HuH-7.5 (cell line): ENCODE measurements around the gene ABCA13.
"Not testable (repeated sequence)": the region's sequence is repeated elsewhere in the genome, so short reads cannot be mapped to it uniquely, and the experiment has no call there.

Experiments
- DNase-seq: peaks from one replicate; pipeline ENCODE4 v3.0.0; 2011; ENCODE audit warnings: low spot score

Gene ABCA13

DNA sequence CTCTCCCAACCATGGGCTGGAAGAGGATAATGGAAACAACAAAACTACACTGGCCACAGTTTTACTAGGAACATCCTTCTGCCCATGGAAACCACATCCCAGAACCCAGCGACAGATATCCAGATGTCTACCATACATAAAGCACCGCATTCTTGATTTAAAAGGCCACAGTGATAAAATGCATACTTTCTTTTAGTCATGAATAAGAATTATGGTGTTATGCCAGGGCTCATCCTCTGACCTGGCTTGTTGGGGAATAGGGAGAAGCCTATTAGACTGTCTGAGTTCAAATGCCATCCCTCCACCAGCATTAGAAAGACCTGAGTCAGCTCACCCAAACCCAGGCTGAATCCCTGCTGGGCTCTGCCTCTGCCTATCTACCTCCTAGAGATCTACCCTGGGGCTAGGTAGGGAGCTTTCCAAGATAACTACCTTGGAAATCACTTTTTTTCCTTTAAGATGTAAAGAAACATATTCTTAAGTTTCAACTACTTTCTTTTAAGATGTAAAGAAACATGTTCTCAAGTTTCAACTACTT, 5.2 kb downstream of the ABCA13 start:
- no peak for DNase-seq

GRCh38 chr7:48177271-48177670, 6.0 kb downstream of the ABCA13 start:
- DNase-seq: no peak

- DNase-seq: no peak
Observed at GRCh38 chr7:48179496-48180030, 8.3 kb downstream of the ABCA13 start.

GRCh38 chr7:48180981-48181380, 9.7 kb downstream of the ABCA13 start:
- no peak for DNase-seq

- DNase-seq: no peak
Observed at GRCh38 chr7:48182718-48183369, 11.6 kb downstream of the ABCA13 start.

DNA sequence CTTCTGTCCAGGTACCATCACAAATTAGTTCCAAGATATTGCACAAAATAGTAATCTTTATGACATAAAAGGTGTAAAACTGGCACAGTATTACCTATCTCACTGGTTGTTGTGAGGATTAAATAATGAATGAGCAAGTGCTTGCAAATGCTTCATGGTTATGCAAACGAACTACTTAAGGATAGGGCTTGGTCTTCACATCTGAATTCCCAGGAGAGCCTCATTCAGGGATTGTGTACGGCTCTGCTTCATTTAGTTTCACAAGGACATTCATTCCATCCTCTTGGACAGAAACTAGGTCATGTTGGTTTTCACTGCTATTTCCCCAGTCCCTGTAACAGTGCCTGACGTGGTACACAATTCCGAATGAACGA, 12.1 kb downstream of the ABCA13 start:
- DNase-seq: no peak

GRCh38 chr7:48183965-48184364, 12.7 kb downstream of the ABCA13 start:
- no peak for DNase-seq

- no peak for DNase-seq
Observed at GRCh38 chr7:48188776-48189520, 17.7 kb downstream of the ABCA13 start.

DNA sequence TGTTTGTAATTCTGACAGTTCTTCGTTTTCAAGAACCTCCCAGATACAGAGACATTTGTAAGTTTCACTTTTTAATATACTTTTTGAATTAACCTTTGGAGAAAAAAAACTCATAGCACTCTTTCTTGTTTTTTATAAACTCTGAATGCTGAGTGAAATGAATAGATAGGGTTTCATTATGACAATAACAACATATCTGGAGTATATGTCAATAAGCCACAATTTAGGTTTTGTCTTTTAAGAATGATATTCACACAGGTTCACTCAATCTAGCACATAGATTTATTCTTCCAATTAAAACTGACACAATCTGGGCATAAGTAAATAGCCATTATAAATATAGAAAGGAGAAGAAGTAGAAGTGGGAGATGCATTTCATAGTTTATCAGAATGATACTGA, 21.7 kb downstream of the ABCA13 start:
- no peak for DNase-seq

DNA sequence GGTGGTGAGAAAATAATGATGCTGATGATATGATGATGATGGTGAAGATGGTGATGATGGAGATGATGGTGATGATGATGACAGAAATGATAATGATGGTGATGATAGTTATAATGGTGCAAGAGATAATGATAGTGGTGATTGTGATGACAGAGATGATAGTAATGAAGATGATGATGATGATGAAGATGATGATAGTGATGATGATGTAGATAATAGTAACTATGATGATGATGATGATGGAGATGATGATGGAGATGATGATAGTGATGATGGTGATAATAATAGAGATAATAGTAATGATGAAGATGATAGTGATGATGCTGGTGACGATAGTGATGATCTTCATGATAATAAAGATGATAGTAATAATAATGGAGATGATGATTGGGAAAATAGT, 22.2 kb downstream of the ABCA13 start:
- no peak for DNase-seq

DNA sequence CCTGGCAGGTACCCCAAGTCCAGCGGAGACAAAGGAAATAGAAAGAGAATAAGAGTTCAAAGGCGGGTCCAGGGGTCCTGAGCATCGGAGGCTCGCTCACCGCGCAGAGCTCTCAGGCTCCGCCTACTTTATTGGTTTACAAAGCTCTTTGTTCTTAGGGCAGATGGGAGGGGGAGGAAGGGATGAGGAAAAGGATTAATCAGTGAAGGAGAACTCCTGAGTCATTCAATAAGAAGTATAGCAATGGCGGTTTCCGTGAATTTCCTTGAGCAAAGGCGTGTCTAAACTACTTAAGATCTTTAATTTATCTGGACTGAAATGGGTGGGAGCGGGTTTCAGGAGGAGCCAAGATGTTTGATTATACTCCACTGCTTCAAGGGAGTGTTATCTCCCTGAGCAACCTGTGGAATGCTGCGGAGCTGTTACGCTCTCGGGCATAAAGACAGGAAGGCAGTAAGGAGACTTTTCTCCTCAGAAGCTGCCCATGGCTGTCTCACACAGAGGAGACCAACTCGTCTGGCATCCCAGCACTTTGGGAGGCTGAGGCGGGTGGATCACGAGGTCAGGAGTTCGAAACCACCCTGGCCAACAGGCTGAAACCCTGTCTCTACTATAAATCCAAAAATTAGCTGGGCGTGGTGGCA, 29.8 kb downstream of the ABCA13 start:
- not testable (repeated sequence) for DNase-seq

- not testable (repeated sequence) for DNase-seq
Observed at GRCh38 chr7:48202916-48203315, 31.7 kb downstream of the ABCA13 start.

DNA sequence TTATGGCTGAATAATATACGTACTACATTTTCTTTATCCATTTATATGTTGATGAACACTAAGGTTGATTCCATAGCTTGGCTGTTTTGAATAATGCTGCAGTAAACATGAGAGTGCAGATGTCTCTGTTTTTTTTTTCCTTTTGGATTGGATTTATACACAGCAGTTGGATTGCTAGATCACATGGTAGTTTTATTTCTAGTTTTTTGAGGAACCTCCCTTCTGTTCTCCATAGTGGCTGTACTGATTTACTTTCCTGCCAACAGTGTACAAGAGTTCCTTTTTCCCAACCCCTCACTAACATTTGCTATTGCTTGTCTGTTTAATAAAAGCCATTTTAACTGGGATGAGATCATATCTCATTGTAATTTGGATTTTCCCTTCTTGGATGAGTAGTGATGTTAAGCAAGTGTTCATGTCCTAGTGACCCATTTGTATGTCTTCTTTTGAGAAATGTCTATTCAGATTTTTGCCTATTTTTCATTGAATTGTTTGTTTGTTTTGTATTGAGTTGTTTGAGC, 36.0 kb downstream of the ABCA13 start:
- no peak for DNase-seq

DNA sequence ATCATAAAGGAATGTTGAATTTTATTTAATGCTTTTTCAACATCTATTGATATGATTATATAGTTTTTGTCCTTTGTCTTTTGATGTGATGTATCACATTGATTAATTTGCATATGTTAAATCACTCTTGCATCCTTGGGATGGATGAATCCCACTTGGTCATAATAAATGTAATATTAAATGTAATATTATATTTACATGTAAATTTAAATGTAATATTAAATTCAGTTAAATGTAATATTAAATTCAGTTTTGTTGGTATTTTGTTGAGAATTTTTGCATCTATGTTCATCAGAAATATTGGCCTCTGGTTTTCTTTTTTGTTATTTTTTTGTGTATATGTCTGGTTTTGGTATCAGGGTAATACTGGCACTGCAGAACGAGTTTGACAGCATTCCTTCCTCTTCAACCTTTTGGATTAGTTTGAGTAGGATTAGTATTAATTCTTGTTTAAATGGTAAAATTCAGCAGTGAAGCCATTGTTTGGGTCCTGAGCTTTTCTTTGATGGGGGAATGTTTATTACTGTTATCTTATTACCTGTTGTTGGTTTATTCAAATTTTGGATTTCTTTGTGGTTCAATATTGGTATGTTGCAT, 37.8 kb downstream of the ABCA13 start:
- DNase-seq: no peak

DNA sequence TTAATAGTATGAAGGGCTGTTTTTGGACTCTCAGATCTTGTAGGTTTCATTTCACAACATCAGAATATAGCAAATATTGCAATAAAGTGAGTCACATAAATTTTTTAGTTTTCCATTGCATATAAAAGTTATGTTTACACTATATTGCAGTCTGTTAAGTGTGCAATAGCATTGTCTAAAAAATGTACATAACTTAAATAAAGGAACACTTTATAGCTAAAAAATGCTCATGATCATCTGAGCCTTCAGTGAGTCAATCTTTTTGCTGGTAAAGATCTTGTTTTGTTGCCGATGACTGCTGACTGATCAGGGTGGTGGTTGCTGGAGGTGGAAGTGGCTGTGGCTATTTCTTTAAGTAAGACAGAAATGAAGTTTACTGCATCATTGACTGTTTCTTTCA, 42.0 kb downstream of the ABCA13 start:
- no peak for DNase-seq

DNA sequence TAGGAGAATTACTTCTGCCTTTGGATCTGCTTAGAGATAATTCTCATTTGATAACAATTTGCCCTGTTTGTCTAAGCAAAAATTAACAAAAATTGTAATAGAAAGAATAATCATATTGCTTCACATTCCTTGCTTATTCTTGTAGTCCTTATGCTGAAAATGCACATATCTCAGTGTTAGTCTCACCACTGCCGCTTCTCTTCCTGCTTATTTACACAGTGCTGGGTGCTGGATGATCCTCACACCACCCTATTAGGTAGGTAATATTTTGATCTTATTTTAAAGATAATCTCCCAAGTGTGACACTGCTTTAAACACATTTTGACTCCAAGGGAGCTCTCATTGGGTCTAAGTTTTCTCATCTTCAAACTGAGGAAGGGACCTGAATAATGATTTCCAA, 46.0 kb downstream of the ABCA13 start:
- DNase-seq: no peak

DNA sequence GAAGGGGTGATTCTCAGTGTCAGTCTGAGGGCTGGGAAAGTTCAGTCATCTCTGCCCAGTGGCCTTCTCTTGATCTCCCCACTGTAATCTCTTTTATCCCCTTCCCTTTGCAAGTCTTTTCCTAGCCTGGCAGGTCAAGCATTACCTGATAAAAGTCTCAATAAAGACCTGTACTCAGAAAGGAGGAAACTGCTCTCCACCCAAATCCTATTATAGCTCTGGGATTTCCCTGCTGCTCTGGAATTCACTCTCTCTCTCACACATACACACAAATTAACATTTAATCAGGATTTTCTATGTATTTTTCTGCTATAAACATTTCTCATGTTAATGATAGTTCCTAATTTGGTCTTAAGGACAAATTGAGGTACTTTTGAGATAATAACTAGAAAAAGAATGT, 46.5 kb downstream of the ABCA13 start:
- no peak for DNase-seq

GRCh38 chr7:48224042-48224441, 52.8 kb downstream of the ABCA13 start:
- DNase-seq: no peak

GRCh38 chr7:48225101-48225500, 53.8 kb downstream of the ABCA13 start:
- DNase-seq: no peak

- no peak for DNase-seq
Observed at GRCh38 chr7:48237354-48237753, 66.1 kb downstream of the ABCA13 start.

DNA sequence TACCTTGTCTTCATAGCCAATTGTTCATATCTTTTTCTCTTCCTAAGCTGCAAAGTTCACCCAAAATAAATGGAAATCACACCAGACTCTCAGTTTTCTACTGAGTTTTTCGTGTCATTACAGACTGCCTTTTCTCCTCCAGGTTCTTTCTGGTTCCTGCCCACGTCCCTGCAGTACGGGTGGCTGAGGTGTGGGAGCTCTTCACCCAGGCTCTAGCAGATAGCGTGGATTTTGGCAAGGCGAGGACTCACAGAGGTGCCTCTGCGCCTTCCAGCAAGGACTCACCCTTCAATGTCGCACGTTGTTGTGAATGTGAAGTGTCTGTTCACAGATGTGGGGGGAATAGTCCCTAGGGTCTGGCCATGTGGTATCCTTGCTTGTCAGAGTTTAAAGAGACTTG, 71.6 kb downstream of the ABCA13 start:
- DNase-seq: no peak

DNA sequence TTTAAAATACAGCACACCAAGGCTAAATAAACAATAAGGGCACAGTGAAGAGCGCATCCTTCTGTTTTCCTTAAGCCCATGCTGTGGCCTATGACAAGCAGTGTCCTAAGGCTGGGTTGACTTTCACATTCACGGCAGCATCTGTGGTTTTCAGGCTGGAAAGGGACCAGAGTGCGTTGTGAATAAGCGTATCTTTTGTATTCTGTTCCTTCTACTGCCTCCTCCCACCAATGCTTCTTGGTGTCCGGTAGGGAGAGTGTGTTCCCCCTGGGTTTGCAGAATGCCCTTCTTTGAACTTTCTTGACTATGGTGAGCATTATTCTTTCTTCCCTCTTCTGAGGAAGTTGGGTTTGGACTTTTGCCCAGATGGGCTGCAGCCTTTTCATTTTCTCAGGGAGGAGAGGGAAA, 73.6 kb downstream of the ABCA13 start:
- no peak for DNase-seq
